GM12892 (cell line): ENCODE results near the gene GDAP1L1.

ENCODE experiments used
- POLR2A ChIP-seq: IDR thresholded peaks from 2 replicates; pipeline ENCODE4 v1.6.1; 2011; ENCODE audit warnings: low read depth, low read length, control low read depth
- POLR2AphosphoS5 ChIP-seq: IDR thresholded peaks from 2 replicates; pipeline ENCODE4 v1.6.1; 2011; ENCODE audit warnings: low read depth, low read length, control low read depth
- TAF1 ChIP-seq: IDR thresholded peaks from 2 replicates; pipeline ENCODE4 v1.6.1; 2011; ENCODE audit warnings: low read depth, mild to moderate bottlenecking, control low read depth, low read length, borderline replicate concordance

DNA sequence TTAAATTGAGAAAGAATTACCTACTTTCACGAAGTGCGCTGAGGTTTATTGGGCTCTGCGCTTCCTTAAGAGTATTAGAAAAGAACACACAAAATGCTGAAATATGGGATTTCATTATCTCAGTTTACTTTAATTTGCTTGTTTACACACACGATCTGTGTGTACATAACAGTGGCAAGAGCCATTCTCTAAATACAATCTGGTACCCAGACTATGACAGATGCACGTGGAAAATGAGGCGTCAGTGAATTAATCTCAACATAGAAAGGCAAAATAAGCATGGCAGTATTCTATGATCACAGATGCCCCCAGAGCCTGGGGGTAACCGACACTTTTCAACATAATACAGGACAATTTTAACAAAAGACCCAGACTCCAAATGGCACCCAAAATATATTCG, 55.6 kb downstream of the GDAP1L1 start:
- no peak for TF ChIP-seq POLR2A
- TF ChIP-seq POLR2AphosphoS5 = no peak
- no peak for TF ChIP-seq TAF1
